Frontal cortex (tissue), 4 donors: Measurements from ENCODE around the gene OMD. TPM values are rescaled to one million over a fixed set of nuclear protein-coding genes. Genes with fewer than 3 reads are reported as not detected.

Experiments
- DNase-seq, 2 donors: peaks; one replicate each; pipeline ENCODE4 v3.0.0; 2012; ENCODE audit warnings: low spot score in 2 of 2
- FAIRE-seq: peaks from 2 replicates; lab custom pipeline; 2012; peaks lifted over from hg19 to GRCh38; lab: Jason Lieb, UNC
- total RNA-seq: library from RNA; depleted of rRNA; stranded (reverse); fragments of >200 nt; gene quantifications from one replicate; pipeline ENCODE4 v1.2.3, GENCODE V29; 2014
- donor health status: control.
- donor health status: control.
- donor health status: control.

OMD gene
- 3.7 TPM for total RNA-seq

- no peak for FAIRE-seq
- DNase-seq: no peak
These were observed at the start of gene OMD for GRCh38 chr9:92424340-92424739. Gene OMD (minus strand): TSS chr9:92424471. CDS start chr9:92417558, 6,913 bp downstream.

DNA sequence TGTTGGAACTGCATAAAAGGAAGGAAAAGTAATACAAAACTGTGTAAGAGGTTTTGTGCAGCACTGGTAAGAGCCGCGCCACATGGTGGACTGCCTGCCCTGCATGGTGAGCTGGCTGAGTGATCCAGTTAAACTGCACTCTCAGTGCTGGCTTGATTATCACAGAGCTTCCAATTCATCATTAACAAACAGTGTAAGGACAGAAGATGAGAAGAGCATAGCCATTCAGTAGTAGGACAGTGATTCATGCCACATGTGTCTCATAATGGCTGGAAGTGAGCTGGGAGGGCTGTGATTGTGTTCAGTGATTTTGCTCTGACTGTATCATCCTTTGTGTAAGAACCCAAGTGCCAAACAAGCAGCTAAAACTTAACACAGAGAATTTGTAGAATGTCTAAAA, 43.9 kb upstream of the OMD start:
- FAIRE-seq: no peak
- DNase-seq: peak; percentile 6 to 22

- no peak for DNase-seq
- no peak for FAIRE-seq
These were observed 43.2 kb upstream of the OMD start for GRCh38 chr9:92467511-92467910.

DNA sequence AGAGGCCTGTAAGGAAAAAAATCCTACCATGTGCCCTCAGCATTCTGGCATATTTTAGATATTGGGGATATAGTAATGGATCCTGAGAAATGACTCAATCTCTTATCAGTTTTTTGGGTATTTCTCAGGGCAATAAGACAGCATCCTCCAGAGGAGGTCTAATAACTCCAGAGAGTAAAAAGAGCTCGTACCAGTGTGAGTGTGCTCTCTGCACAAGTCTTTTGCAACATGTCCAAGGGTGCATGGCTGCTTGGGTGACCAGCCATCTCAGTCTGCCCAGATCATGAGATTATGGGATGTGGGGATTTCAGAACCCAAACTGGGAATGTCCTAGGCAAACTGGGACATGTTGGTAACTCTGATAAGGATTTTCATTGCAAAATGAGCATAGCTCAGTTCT, 42.8 kb upstream of the OMD start:
- DNase-seq (no peak), FAIRE-seq (no peak)

- DNase-seq (peak in 1 of 2 donors; percentile 12), FAIRE-seq (no peak)
These were observed 39.7 kb upstream of the OMD start for GRCh38 chr9:92463984-92464383.

DNA sequence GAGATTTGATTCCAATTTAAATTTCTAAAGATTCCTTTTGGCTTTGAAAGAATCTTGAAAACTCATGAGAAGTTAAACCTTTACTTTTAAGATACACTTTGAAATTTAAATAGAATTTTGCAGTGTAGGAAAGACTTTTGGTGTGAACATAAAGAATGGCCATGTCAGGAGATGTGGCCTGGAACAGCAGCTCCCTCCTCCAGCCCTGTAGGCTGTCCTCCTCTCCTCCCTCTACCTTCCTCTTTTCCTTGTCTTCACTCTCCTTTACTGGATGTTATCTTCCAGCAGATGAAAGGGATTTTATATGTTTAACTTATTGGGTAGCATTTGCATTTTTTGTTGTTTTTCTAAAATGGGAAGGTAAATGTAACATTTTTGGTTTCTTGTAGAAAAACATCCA, 39.1 kb upstream of the OMD start:
- FAIRE-seq (no peak), DNase-seq (no peak)

DNA sequence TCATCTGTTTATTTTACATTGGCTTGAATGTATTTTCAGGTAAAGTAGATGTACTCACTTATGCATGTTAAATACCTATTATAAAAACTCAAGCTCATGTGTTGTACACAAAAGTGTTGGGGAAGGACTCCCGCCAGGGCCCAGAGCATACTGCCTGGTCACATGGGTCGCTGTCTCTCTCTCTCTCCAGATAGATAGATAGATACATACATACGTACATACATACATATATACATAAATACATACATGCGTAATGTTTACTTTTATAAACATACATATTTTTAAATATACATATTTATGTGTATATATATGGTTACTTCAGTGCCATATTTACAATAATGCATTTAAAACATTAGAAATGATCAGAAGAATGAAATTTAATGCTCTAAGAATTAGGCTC, 33.3 kb upstream of the OMD start:
- FAIRE-seq: no peak
- DNase-seq: no peak

GRCh38 chr9:92455217-92455616, 30.9 kb upstream of the OMD start:
- FAIRE-seq (no peak), DNase-seq (no peak)

DNA sequence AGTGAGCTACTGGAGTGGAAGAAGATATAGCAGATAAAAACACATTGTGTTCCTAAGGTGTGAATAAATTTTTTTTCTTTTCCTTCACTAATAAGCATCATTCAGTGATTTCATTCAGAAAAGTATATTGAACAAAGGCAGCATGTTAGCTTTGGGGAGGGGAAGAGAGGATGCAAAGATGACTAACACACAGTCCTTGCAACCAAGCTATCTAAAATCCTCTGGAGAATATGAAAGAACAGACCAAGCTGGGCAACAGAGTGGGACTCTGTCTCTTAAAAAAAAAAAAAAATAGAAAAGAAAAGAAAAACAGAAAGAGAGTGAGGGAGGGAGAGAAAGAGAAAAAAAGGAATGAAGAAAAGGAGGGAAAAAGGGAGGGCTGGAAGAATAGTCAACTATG, 22.3 kb upstream of the OMD start:
- FAIRE-seq: no peak
- DNase-seq: no peak

- no peak for FAIRE-seq
- DNase-seq: no peak
These were observed 20.6 kb upstream of the OMD start for GRCh38 chr9:92444841-92445240.

DNA sequence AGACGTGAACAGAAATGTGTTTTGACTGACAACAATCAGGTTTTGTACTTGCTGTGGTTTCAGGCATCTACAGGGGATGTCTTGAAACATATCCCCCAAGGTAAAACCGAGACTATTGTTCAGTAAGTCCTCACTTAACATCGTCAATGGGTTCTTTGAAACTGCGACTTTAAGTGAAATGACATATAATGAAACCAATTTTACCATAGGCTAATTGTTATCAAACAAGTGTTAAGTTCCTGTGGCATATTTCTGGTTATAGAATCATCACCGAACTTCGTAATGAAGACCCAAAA, 16.4 kb upstream of the OMD start:
- FAIRE-seq (no peak), DNase-seq (no peak)

- DNase-seq (no peak), FAIRE-seq (no peak)
These were observed 15.9 kb upstream of the OMD start for GRCh38 chr9:92439921-92440750.

GRCh38 chr9:92438900-92439526, 14.7 kb upstream of the OMD start:
- no peak for DNase-seq
- peak; percentile 96 for FAIRE-seq

DNA sequence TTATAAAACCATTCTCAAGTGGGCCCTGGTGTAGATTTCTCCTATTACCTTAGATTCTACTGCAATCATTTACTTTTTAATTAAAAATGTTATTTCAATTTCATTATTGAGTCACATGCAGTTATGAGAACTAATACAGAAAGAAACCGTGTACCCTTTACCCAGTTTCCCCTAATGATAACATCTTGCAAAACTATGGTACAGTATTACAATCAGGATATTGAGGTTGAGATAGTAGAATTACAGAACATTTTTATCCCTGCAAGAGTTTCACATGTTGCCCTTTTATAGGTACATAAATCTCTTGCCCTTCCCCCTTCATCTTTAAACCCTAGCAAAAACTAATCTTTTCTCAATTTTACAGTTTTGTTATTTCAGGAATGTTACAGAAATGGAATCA, 11.0 kb upstream of the OMD start:
- no peak for FAIRE-seq
- no peak for DNase-seq

GRCh38 chr9:92432972-92433548, 8.8 kb upstream of the OMD start:
- no peak for FAIRE-seq
- DNase-seq: no peak

GRCh38 chr9:92432350-92432749, 8.1 kb upstream of the OMD start:
- DNase-seq: peak in 1 of 2 donors; percentile 2
- FAIRE-seq: no peak

GRCh38 chr9:92429836-92430235, 5.6 kb upstream of the OMD start:
- FAIRE-seq (no peak), DNase-seq (no peak)

DNA sequence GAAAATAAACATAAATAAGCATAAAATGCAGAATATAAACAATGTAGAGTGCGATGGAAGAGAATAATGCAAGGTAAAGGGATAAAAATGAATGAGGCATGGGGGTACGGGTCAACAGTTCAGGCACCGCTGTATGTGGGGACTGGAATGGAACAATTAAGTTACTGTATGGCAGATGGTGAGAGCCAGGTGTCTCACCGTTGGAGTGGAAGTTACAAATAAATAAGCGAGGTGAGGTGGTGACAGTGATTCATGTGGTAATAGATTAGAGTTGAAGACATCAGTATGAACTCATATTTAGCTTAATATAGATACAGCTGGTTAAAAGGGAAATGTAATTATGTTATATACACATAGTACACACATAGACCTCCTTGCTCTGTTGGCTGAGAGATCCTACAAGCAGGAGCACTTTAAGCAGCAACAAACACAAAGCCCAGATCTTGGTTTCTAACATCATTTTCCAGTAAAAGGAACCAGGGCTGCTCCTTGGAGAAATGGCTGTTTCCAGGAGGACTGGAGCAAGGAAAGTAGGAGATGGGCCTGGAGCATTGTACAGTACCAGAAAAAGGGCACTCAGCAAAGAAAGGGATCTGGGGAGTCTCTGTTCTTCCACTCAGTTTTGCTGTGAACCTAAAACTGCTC, 2.4 kb upstream of the OMD start:
- DNase-seq: no peak
- FAIRE-seq: no peak

- DNase-seq: no peak
- FAIRE-seq: no peak
These were observed 1.2 kb upstream of the OMD start for GRCh38 chr9:92425474-92425873.

DNA sequence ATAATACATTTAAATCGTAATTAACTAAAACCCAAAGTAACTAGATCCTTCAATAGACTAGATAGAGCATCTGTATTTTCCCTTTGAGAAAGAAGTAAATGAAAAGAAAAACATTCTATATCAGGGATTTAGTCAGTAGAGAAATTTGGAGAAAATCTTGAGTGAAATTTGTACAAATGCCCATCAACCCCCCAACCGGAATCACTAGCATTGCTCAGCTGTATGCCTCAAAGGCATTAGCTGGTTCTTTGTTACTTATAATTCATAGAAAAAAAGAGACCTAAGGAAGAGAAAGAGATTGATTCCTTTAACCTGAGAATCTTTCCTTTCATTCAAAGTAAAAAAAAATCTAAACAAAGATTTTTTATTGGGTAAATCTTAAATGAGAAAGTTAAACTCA, 659 bp downstream of the OMD start:
- DNase-seq: no peak
- no peak for FAIRE-seq
